HG03139 (cell line): Measurements from ENCODE around the gene STX8.
"Not testable (repeated sequence)": the region's sequence is repeated elsewhere in the genome, so short reads cannot be mapped to it uniquely, and the experiment has no call there.

Source experiments
- ATAC-seq: cut with Tn5 transposase; IDR thresholded peaks from one replicate; pipeline ENCODE4 v1.9.1; 2021; ENCODE audit not compliant: unreplicated experiment

Gene STX8

GRCh38 chr17:9355846-9356245, 219.8 kb downstream of the STX8 start:
- no peak for ATAC-seq

- ATAC-seq = not testable (repeated sequence)
Observed at GRCh38 chr17:9355231-9355630, 220.4 kb downstream of the STX8 start.

GRCh38 chr17:9350080-9350479, 225.5 kb downstream of the STX8 start:
- ATAC-seq = no peak

GRCh38 chr17:9346296-9346926, 229.2 kb downstream of the STX8 start:
- no peak for ATAC-seq

- ATAC-seq = no peak
Observed at GRCh38 chr17:9343516-9343915, 232.1 kb downstream of the STX8 start.

DNA sequence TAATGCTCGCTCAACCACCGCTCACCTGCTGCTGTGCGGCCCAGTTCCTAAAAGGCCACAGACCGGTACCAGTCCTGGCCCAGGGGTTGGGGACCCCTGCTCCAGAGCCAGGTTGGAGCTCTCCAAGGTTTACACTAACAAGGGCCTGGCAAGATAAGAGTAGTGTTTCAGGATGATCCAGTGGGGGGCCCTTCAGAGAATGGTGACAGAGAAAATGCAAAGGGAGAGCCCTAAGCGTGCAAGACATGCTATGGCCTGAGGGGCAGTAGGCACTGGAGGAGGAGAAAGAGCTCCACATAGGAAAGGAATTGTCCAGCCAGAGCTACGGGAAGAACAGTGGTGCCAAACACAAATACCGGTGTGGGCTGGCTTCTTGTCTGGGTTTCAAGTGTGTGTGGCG, 233.4 kb downstream of the STX8 start:
- no peak for ATAC-seq

DNA sequence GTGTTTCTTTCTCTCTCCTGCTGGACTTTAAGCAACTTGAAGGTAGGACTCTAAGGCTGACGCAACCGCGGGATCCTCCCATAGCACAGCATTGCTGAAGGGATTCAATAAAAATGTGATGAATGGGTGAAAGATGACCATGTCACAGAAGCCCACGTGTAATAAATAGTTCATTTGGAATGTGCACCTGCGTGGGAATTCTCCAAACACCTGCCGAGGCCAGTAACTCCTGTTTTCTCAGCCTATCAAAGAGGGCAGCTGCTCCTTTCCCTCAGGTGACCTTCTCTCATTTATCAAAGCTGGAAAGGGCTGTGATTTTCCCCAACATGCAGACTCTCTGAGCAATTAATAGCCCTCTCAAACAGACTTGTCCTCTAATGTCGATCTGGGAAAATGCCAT, 235.7 kb downstream of the STX8 start:
- ATAC-seq = no peak

DNA sequence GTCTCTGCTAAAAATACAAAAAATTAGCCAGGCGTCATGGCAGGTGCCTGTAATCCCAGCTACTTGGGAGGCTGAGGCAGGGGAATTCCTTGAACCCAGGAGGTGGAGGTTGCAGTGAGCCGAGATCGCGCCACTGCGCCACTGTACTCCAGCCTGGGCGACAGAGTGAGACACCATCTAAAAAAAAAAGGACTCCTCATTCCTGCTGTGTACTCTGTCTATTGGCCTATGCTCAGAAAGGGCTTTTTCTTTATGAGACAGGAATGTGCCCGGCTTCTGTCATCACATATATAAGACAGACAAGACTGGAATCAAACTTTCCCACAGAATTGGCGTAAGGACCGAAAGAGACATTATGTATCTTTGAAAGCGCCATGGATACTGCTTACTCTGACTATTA, 236.1 kb downstream of the STX8 start:
- ATAC-seq = not testable (repeated sequence)

DNA sequence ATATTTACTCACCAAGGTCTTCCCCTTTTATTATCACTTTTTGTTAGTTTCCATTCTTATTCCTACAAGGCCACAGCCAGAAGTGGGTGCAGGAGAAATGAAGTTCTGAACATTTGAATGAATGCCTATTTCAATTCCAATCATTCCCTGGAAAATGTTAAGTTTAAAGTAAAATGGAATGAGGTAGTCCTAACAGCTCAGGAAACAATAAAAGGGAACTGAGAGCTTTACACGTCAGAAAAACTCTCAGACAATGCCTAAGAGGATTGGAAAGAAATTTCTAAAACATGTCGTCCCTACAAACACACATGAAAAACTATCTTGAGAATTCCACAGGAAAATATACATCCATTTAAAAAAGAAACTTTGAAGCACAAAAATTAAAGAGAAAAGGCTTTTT, 238.8 kb downstream of the STX8 start:
- ATAC-seq = no peak

DNA sequence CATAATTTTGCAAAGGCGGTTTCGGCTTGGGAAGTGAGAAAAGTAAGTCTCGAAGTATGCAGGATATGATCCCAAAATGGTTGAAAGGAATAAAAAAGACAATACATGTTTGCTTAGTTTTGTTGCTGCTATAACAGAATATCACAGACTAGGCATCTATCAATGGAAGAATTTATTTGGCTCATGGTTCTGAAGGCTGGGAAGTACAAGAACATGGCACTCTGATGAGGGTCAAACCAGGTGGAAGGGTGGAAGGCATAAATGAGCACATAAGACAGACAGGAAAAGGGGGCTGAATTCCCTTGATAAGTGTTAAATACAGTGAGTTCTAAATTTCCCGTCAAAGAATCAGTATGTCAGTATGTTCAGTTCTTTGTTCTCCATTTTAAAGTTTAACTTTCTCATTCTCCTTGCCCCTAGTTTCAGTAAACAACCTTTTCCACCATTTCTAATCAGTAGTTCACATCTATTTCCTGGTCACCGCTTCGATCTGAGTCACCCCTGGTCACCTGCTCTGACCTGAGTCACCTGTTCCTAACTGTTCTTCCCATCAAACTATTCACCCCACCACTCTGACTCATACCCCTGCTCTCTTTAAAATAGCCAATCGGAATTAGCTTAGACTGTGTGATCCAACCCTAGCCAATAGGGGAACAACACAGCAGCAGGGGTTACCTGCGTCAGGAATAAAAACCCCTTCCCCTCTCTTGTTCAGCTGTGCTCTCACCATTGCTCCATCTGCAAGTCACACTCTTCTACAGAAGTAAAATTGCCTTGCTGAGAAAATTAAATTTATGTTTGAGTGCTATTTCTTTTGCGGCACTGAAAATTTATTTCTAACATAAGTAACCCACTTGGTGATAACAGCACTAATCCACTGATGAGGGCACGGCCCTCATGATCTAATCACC, 240.8 kb downstream of the STX8 start:
- no peak for ATAC-seq

GRCh38 chr17:9332132-9332494, 243.5 kb downstream of the STX8 start:
- ATAC-seq = no peak

GRCh38 chr17:9331279-9332131, 244.1 kb downstream of the STX8 start:
- ATAC-seq = no peak

GRCh38 chr17:9330611-9331271, 244.9 kb downstream of the STX8 start:
- no peak for ATAC-seq

- no peak for ATAC-seq
Observed at GRCh38 chr17:9330141-9330540, 245.5 kb downstream of the STX8 start.

GRCh38 chr17:9329251-9329921, 246.2 kb downstream of the STX8 start:
- no peak for ATAC-seq

DNA sequence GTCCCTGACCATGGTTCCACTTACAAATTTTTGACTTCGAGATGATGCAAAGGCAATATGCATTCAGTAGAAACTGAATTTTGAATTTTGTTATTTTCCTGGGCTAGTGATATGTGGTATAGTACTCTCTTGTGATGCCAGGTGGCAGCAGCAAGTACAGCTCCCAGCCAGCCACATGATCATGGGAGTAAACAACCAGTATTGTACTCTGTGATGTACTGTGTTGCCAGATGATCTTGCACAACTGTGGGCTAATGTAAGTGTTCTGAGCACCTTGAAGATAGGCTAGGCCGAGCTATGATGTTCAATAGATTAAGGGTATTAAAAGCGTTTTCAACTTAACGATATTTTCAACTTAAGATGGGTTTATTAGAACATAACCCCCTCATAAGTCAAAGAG, 250.8 kb downstream of the STX8 start:
- ATAC-seq = no peak

DNA sequence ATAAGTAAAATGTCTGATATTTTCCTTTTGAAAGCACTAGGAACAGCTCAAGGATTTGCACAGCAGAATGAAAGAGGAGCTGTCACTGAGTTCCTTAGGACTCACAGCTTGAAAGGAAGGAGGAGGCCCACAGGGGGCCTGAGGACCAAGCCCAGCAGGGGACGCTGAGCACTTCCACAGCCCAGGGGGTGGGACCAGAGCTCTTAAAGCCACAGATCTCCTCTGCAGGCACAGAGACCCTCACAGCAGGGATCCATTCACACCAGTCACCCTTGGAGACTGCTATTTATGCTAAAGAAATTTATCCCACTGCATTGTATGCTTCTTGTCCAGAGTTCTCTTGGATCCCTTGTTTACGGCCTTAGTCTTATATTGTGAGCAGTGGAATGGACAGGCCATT, 253.3 kb downstream of the STX8 start:
- ATAC-seq = no peak

GRCh38 chr17:9321890-9322289, 253.7 kb downstream of the STX8 start:
- ATAC-seq = no peak

DNA sequence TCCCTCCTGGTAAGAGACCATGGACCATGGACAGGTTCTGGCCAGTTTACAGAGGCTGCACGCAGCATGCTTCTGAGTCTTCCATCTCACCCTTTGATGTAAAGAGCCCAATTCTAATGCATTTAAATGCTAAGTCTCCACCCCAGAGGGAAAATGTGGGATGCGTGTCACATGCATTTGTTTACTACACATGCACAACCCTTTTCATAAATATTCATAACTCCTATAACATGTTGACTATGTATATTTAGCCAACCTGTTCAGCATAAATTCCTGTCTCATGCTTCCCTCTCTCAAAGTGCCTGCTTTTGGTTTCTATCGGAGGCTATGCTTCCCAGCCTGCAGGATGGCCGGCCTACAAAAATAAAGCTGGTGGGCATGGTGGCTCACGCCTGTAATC, 260.3 kb downstream of the STX8 start:
- no peak for ATAC-seq

- ATAC-seq = no peak
Observed at GRCh38 chr17:9313346-9313745, 262.3 kb downstream of the STX8 start.

DNA sequence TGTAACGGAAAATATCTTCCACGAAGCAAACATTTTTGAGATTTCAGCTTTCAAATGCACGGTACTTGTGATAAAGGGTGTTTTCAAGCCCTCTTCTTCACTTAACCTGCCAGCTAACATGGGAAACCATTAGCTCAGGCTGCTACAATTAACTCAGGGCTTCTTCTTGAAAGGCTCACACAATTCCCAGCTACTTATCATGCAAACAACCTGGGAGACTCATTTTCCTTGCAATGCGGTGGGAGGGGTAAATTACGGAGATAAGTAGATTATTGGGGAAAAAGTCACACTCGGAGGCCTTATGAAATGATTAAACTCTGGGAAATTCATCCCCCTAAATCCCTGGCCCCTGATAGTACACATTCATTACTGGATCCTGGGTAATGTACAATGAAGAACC, 266.4 kb downstream of the STX8 start:
- no peak for ATAC-seq
